Left ventricle myocardium inferior (tissue), 1 donor: ENCODE results near the gene POFUT2. TPM values are rescaled to one million over a fixed set of nuclear protein-coding genes. Genes with fewer than 3 reads are reported as not detected.
"Not testable (repeated sequence)": the region's sequence is repeated elsewhere in the genome, so short reads cannot be mapped to it uniquely, and the experiment has no call there.

Experiments used
- DNase-seq: peaks from one replicate; pipeline ENCODE4 v3.0.0-alpha.2; 2020
- H3K27ac ChIP-seq: fragments of 200-600 bp; replicated peaks from 2 replicates; pipeline ENCODE4 v1.8.0; 2021
- H3K27me3 ChIP-seq: fragments of 200-600 bp; 2 replicates; pipeline ENCODE4 v1.8.0; 2021; ENCODE audit warnings: low read depth
- H3K36me3 ChIP-seq: fragments of 200-600 bp; 2 replicates; pipeline ENCODE4 v1.8.0; 2021
- H3K4me1 ChIP-seq: fragments of 200-600 bp; 2 replicates; pipeline ENCODE4 v1.8.0; 2021
- H3K4me3 ChIP-seq: fragments of 200-600 bp; 2 replicates; pipeline ENCODE4 v1.8.0; 2021; ENCODE audit warnings: mild to moderate bottlenecking, moderate library complexity
- H3K9me3 ChIP-seq: fragments of 200-600 bp; replicated peaks from 2 replicates; pipeline ENCODE4 v1.8.0; 2021
- CTCF ChIP-seq: fragments of 200-600 bp; IDR thresholded peaks from 2 replicates; pipeline ENCODE4 v1.8.0; 2021; ENCODE audit warnings: antibody characterized with exemption, mild to moderate bottlenecking, borderline replicate concordance
- intact Hi-C: fragments of 100-400 bp; cut with micrococcal nuclease; formaldehyde crosslinking; loops from one replicate; pipeline ENCODE4 v1.11.0; 2022
- total RNA-seq: library from RNA; stranded (reverse); fragmentation: NEBNext Ultra II Directional; extraction: Animal tissue kit (Norgen Biotek cat#: 25700); gene quantifications from one replicate; pipeline ENCODE4 v1.2.1, GENCODE V29; 2021
- donor health status: DM: no; HTN: yes; CAD: no; lungs with severe emphysema.

POFUT2 gene
- total RNA-seq, 1 donor from 2014 or later, result 20.9 TPM

- no peak for TF ChIP-seq CTCF
- peak; percentile 62 for DNase-seq
- H3K9me3 ChIP-seq, result no peaks in the 10 kb centered on the region
- H3K27me3 ChIP-seq, result no peaks in the 10 kb centered on the region
- H3K36me3 ChIP-seq, result no peaks in the 10 kb centered on the region
- H3K4me1 ChIP-seq, result peaks cover 71% of the 10 kb centered on the region
- intact Hi-C loops, result no loop called here
- peak overlapping the region; percentile 87 for H3K27ac ChIP-seq
- H3K4me3 ChIP-seq, result no peak overlapping the region
Measured at GRCh38 chr21:45319461-45320211, 31.9 kb upstream of the POFUT2 start.

- peak; percentile 85 for DNase-seq
- Histone ChIP-seq H3K36me3 (no peaks in the 10 kb centered on the region), H3K9me3 (no peaks in the 10 kb centered on the region), H3K27me3 (no peaks in the 10 kb centered on the region), H3K4me1 (peaks cover 63% of the 10 kb centered on the region), H3K4me3 (no peak overlapping the region), H3K27ac (peak overlapping the region; percentile 87)
- TF ChIP-seq CTCF, result no peak
- intact Hi-C loops, result no loop called here
Measured at GRCh38 chr21:45318556-45319404, 31.1 kb upstream of the POFUT2 start.

GRCh38 chr21:45318146-45318555 is 30.5 kb upstream of the POFUT2 start:
- H3K27me3 ChIP-seq, result no peaks in the 10 kb centered on the region
- TF ChIP-seq CTCF, result no peak
- peaks cover 56% of the 10 kb centered on the region for H3K4me1 ChIP-seq
- H3K9me3 ChIP-seq, result no peaks in the 10 kb centered on the region
- DNase-seq, result no peak
- H3K27ac ChIP-seq, result peak overlapping the region; percentile 87
- H3K36me3 ChIP-seq, result no peaks in the 10 kb centered on the region
- H3K4me3 ChIP-seq, result no peak overlapping the region
- intact Hi-C loops, result no loop called here

GRCh38 chr21:45317398-45318145 is 29.9 kb upstream of the POFUT2 start:
- intact Hi-C loops, result no loop called here
- H3K27me3 ChIP-seq, result no peaks in the 10 kb centered on the region
- H3K4me3 ChIP-seq, result no peak overlapping the region
- peak overlapping the region; percentile 87 for H3K27ac ChIP-seq
- no peaks in the 10 kb centered on the region for H3K9me3 ChIP-seq
- DNase-seq, result peak; percentile 12
- no peaks in the 10 kb centered on the region for H3K36me3 ChIP-seq
- H3K4me1 ChIP-seq, result peaks cover 50% of the 10 kb centered on the region
- no peak for TF ChIP-seq CTCF

- Histone ChIP-seq H3K36me3 (no peaks in the 10 kb centered on the region), H3K27me3 (no peaks in the 10 kb centered on the region), H3K4me1 (peaks cover 47% of the 10 kb centered on the region), H3K4me3 (no peak overlapping the region), H3K27ac (peak overlapping the region; percentile 87), H3K9me3 (peaks cover 5% of the 10 kb centered on the region)
- DNase-seq, result peak; percentile 15
- intact Hi-C loops, result no loop called here
- no peak for TF ChIP-seq CTCF
Measured at GRCh38 chr21:45316871-45317397, 29.2 kb upstream of the POFUT2 start.

- H3K36me3 ChIP-seq, intact Hi-C loops, H3K27me3 ChIP-seq, H3K4me3 ChIP-seq, DNase-seq, H3K27ac ChIP-seq, H3K9me3 ChIP-seq: not testable (repeated sequence)
- H3K4me1 ChIP-seq, result peaks cover 42% of the 10 kb centered on the region
Measured at GRCh38 chr21:45315676-45316470, 28.2 kb upstream of the POFUT2 start.
